ENCODE results near the gene AKAP5.

The AKAP5 gene, protein sequence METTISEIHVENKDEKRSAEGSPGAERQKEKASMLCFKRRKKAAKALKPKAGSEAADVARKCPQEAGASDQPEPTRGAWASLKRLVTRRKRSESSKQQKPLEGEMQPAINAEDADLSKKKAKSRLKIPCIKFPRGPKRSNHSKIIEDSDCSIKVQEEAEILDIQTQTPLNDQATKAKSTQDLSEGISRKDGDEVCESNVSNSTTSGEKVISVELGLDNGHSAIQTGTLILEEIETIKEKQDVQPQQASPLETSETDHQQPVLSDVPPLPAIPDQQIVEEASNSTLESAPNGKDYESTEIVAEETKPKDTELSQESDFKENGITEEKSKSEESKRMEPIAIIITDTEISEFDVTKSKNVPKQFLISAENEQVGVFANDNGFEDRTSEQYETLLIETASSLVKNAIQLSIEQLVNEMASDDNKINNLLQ

GRCh38 chr14:64465191-64465822 is at the start of gene AKAP5:
AKAP5 (plus strand) TSS chr14:64465499; CDS start chr14:64468395, 2,896 bp downstream.
- DNase-seq (ENCODE audit: low read depth, low spot score), result peak; percentile 21

DNA sequence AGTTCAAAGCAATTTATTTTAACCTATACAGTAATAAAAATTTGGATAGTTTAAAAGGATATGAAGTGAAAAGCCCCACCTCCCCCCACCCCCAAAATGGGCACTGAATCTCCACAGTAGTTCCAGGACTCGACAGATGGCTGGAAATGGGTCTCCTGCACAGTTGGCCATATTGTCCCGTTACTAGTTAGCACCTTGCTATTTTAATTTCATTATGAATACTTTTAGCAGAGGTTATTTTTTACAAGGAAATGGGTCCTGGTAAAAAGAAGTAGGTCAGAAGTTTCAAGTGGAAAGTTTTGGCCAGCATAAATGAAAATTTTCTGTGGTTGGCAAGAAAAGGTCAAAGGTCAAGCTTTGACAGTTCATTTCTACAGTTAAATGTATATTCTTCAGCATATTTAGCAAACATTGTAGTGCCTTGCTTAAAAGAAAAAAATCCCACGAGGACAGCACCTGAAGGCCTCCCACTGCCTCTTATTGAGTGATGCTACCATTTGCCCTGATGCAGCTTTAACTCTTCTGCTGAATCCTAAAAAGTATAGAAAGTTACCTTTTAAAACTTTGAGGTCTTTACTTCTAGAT is 48.9 kb upstream of the AKAP5 start:
- DNase-seq (ENCODE audit: low read depth, low spot score), result no peak

DNA sequence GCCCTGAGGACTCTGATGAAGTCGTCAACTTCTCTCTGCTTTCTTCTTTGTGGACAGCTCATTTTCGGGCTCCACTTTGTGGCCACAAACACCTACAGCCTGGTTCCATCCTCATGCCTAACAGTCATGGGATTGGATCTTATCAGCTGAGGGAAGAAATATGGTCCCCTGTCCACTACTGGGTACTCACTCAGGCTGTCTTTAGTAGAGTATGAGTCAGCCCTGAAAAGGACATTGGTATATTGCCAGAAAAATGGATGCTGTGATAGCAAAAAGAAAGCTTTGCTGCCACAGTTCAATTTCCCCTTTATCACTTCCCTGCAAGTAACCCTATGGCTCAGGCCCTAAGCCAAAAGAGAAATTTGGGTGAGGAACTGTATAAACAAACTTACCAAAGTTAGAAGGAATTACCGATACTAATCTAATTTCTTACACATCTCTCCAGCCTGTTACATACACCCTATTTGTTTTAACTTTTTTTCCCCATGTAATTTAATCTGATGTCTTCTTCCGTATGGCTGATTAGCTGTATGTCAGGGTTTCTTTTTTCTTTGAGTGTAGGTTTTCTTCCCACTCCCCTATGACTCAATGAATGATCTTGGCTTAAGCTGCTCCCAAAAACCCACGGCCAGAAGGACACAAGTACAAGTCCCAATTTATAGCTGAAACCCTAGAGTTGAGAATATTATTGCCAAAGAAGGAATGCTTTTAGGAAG is 48.1 kb upstream of the AKAP5 start:
- DNase-seq (ENCODE audit: low read depth, low spot score), result no peak

- DNase-seq (ENCODE audit: low read depth, low spot score), result no peak
Observed at GRCh38 chr14:64417771-64418125, 47.6 kb upstream of the AKAP5 start.

DNA sequence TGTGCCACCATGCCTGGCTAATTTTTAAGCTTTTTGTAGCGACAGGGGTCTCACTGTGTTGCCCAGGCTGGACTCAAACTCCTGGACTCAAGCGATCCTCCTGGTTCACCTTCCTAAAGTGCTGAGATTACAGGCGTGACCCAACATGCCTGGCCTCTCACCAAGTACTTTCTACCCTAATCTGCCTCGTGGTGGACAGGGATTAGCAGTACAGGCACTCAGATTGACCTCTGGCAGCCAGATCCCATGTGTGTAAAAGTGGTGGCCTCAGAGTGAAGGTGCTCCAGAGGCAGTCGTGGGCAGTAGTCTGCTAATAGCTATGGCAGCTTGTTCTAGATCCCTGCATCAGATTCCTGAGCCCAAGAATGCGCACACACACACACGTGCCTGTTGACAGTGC is 46.3 kb upstream of the AKAP5 start:
- DNase-seq (ENCODE audit: low read depth, low spot score), result no peak

DNA sequence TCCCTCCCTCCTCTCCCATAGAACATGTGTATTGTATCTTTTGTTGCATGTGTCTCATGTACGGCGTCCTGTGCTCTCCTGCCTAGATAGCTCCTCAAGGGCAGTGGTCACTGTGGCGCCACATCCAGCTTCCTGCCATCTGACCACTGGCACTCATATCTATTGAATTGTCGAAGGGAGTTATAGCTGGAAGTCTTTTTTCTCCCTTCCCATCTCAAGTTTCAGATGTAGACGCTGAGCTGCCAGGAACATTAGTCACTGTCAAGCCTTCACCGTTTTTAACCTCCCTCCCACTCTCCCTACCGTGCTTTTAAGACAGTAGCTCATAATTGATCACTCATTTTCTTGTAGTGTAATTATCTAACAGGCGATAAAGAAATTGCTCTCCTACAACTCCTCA is 44.1 kb upstream of the AKAP5 start:
- DNase-seq (ENCODE audit: low read depth, low spot score), result no peak

- DNase-seq (ENCODE audit: low read depth, low spot score), result no peak
Observed at GRCh38 chr14:64422005-64422404, 43.3 kb upstream of the AKAP5 start.

GRCh38 chr14:64422756-64423155 is 42.5 kb upstream of the AKAP5 start:
- DNase-seq (ENCODE audit: low read depth, low spot score), result no peak

DNA sequence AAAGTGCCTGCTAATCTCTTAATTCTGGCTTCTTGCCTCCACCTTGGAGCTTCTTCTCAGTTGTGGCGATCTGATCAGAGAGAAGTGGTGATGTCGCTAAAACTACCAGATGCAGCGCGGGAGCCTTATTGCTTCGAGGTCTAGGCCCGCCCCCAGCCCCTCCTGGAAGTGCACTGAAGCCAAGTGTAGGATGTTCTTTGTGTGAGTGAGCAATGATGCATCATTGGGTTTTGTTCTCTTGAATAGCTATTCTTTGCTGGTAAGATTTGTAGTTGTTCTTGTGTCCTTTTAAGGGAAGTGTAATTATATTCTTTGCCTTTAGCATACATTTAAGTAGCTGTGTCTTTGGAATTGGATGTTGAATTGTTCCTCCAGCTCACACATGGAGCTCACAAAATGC is 41.3 kb upstream of the AKAP5 start:
- DNase-seq (ENCODE audit: low read depth, low spot score), result no peak

- DNase-seq (ENCODE audit: low read depth, low spot score), result no peak
Observed at GRCh38 chr14:64434528-64434927, 30.8 kb upstream of the AKAP5 start.

GRCh38 chr14:64438181-64438841 is 27.0 kb upstream of the AKAP5 start:
- no peak for DNase-seq (ENCODE audit: low read depth, low spot score)

DNA sequence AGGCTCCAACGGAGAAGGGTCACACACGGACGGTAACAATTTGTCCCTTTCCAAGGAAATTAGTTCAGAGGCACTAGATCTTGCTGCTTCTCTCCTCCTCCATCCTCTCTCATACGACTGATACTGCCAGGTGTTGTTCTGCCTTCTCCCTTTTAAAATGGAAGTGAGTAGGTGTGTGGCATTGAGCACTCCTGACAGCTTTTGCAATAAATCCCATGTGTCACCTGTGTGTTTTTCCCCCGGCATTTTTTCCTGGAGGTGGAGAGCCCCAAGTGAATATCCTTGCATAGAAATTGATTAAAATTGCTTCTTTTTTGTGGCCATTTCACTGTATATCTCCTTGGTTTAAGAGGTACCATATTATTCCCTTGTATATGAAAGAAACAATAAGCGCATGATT is 26.2 kb upstream of the AKAP5 start:
- DNase-seq (ENCODE audit: low read depth, low spot score), result no peak

DNA sequence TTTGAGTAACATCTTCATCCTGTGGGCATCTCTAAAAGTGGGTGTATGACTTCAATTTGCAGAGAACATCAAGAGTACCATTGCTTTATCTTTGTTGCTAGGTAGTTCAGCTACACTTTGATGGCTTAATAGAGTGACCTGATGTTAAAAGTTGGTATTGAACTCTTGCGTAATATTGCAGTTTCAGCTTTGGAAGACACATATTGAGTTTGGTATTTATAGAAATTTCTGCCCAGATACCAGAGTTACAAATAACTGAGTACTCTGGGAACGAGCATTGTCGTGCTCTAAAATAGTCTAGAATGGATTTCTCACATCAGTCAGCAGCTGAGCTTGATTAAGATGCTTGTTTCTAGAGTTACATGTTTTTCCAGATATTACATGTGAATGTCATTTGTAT is 24.8 kb upstream of the AKAP5 start:
- DNase-seq (ENCODE audit: low read depth, low spot score), result no peak

DNA sequence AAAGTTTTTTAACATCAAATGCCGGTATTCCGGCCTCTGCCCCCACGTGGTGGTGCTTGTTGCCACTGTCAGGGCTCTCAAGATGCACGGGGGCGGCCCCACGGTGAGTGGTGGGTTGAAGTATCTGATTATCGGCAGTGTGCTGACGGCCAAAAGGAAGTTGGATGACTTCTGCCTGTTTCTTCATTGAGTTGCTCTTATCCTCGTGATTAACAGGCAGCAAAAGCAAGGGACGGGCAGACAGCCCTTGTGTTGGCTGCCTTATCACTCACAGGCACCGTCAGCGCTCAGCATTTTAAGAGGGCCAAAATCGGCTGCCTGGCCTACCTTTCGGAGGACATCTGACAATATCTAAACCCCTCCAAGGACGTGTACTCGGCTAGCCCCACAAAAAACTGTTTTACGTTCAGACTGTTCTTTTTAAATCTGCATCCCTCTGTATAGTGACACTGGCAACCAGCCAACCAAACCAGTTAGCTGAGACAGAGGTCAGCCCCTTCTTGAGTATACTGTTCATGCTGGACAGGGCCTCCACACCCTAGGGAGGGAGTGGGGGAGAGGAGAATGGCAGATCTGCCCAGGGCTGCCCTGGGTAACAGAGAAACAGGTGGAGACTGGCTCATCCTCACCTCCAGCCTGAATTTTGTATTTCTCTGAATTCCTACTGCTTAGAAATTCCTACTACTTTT is 22.9 kb upstream of the AKAP5 start:
- no peak for DNase-seq (ENCODE audit: low read depth, low spot score)

DNA sequence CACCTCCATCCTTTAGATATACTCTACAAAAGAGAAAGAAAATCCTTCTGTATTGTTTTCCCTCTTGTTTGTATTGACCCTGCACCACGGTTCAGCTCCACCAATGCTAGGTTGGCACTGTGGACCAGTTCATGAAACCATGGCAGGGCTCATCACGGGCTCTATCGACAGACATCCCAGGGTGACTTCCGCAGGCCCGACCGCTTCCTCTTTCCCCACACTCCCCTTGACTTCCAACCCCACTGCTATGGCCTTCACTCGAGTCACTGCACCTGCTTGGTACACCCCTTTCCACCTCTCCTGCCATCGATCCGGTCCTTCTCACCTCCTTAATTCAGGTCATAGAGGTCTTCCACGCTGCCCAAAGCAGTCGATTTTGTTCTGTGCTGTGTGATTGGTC is 21.2 kb upstream of the AKAP5 start:
- DNase-seq (ENCODE audit: low read depth, low spot score), result no peak

- DNase-seq (ENCODE audit: low read depth, low spot score), result no peak
Observed at GRCh38 chr14:64444984-64445845, 20.1 kb upstream of the AKAP5 start.

GRCh38 chr14:64447876-64448670 is 17.2 kb upstream of the AKAP5 start:
- no peak for DNase-seq (ENCODE audit: low read depth, low spot score)

GRCh38 chr14:64450255-64450654 is 15.0 kb upstream of the AKAP5 start:
- no peak for DNase-seq (ENCODE audit: low read depth, low spot score)

- no peak for DNase-seq (ENCODE audit: low read depth, low spot score)
Observed at GRCh38 chr14:64454671-64455070, 10.6 kb upstream of the AKAP5 start.

Data from activated naive CD8-positive, alpha-beta T cell treated with anti-CD3 and anti-CD28 coated beads, Interleukin-2, amount 50 U/mL, for 16 hours (primary cell).